Kasumi-1 (cell line): Measurements from ENCODE around the gene HTR2C.
"Not testable (repeated sequence)": the region's sequence is repeated elsewhere in the genome, so short reads cannot be mapped to it uniquely, and the experiment has no call there.

Source experiments
- DNase-seq, 2 experiments: peaks; one replicate each; lab custom pipeline; 2025; lab: John Stamatoyannopoulos, UW

The HTR2C gene

DNA sequence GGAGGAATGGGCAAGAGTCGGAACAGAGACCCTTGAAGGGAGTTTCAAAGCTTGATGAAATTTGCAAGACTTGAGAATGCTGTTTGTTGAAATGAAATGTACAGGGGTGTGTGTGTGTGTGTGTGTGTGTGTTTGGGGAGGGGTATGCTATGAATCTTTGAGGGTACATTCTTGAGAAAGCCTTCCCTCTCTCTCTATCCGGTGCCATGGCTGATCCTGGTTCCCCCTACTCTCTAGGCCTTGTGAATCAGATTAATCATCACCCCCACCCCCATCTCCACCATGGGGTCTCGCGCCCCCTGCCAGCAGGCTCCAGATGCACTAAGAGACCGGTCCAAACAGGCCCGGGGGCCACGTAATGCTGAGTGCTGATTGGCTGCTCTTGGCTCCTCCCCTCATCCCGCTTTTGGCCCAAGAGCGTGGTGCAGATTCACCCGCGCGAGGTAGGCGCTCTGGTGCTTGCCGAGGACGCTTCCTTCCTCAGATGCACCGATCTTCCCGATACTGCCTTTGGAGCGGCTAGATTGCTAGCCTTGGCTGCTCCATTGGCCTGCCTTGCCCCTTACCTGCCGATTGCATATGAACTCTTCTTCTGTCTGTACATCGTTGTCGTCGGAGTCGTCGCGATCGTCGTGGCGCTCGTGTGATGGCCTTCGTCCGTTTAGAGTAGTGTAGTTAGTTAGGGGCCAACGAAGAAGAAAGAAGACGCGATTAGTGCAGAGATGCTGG lies at the start of gene HTR2C:
Gene HTR2C (plus strand): TSS at position 441 of the 729 bp plus-strand sequence. CDS start 142,851 bp downstream, outside the sequence.
- no peak for DNase-seq

DNA sequence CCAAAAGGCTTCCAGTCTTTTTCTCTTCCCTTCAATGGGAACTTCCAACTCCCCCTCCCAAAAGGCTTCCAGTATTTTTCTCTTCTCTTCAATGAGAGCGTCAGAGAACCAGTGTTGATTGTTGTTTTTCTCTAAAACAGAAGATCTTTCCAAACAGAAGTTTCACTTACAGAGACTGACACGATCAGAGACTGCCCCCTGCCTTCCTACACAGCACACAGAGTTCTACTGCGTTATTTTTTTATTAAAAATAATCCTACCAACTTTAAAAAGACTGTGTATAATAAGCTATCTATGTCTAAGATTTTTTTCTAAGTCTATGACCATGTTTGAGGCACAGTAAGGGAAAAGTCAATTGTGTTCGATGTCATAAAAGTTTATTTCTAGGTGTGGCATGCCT lies 3.5 kb upstream of the HTR2C start:
- DNase-seq: no peak

DNA sequence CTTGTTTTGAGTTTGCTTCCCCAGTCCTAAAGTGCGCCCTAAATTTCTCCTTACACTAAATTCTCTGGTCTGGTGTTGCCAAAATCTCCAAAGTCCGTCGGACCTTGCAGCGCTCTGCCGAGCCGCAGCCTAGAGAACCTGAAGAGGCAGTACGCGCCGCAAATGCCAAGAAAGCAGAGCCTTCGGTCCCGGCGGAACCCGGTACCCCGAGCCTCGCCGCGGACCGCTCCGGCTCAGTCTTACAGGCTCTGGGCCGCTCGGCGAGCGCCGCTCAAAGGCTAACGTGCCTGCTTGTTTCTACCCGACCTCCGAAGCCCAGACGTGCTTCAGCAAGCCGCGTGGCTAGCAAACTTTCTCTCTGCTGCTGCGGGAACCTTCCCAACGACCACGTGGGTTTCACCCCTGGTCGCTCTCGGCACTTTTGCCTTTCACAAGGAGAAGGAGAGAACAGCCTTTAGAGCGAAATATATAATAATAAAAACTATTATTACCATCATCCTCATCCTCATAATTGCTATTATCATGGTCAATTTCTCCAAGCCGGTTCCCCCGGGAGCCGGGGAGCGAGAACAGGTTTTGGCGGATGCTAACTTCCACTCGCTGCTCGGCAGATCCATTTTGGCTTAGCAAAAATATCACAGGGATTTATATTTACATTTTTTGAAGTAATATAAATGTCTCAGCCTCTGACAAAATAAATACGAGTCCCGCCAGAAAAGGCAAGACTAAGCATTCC lies 2.2 kb upstream of the HTR2C start:
- DNase-seq: no peak

DNA sequence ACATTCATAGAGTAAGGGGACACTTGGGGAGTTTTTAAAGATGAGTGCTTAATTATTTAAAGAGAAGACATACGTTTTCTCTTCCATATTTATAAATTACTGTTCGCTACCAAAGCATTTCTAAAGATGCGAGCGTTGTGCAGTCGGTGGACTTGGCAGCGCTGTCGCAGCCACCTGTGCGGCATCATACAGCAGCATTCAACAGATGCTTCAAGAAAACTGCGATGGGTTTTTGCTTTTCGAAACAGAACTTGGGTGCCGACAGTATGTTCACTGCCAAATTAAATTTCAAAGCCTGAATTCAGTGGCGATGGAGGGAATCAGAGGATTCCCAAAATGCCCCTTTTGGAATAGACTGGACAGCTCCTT lies 1.6 kb upstream of the HTR2C start:
- no peak for DNase-seq

DNA sequence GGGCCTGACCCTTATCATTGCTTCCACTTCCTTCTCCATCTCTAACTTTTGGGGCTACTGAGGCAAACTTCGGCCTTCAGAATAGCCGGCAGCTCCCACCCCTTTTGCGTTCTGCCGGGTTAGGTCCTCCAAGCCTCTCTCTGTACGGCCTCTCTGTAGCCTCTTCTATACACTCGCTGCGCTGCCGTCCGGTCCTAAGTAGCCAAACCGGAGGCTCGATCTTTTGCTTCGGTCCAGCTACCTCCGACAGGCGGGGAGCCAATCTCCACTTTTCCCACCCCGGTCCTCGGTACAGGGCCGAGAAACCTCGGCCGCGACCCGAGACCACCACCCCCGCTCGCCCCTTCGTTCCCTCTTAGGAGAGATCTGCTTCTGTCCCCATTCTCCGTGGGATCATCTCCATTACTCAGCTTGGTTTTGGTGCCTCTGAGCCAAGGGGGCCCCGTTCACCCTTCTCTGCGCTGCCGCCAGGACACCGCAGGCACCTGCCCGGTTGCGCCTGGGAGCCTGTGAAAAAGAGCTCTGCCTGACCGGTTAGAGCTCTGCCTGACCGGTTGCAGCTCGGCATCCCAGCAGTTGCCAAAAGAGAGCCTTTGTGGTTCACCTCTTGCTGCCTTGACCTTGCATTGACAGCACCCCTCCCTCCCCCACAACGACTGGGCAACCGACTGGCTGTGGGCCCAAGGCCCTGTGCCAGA lies 1.0 kb upstream of the HTR2C start:
- DNase-seq: no peak

DNA sequence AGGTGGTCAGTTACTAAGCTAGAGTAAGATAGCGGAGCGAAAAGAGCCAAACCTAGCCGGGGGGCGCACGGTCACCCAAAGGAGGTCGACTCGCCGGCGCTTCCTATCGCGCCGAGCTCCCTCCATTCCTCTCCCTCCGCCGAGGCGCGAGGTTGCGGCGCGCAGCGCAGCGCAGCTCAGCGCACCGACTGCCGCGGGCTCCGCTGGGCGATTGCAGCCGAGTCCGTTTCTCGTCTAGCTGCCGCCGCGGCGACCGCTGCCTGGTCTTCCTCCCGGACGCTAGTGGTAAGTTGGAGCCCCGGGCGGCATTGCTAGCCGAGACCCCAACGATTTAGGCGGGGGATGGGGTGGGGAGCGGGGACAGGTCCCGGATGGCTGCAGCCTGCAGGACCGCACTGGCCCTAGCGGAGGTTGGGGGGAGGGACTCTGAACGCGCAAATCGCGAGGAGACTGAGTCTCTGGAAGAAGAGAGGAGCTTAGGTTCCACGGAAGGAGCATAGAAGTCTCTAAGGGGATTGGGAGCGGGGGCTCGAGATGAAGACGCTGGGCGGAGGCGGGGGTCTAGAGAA lies 573 bp downstream of the HTR2C start:
- DNase-seq: no peak

DNA sequence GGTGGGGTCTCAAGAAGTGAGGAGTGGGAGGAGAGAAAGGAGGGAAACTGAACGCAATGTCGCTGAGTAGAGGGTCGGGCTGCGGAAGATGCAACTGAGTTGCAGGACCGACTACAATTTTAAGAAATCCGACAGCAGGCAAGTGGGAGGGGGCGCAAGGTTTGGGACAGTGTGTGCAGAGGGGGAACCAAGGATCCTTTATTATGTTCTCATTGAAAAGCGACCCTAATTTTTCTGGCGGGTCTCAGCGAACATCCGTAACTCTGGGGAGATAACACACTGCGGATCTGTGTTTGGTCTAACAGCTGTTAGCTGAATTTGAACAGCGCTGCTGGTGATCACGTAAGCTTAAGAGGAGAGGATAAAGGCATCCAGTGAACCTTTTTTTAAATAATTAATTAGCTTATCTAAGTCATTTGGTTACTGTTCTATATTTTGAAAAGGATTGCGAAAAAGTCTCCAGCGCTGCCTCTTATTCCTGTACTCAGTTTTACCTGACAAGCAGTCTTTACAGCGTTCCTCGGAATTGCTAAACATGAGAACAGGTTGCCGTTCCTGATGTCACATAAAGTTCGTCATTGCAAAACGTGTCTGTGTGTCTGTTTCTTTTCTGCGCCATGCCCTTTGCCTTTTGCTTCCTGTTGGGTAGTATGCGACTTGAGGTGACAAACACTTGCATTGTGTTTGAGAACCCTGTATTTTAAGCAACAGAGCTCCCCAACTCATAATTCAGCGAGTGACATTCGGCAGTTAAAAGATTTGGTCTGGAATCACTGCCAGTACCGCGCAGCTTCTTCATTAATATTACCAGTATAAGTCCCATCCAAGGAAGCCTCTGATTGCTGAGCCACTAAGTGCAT lies 1.3 kb downstream of the HTR2C start:
- no peak for DNase-seq

DNA sequence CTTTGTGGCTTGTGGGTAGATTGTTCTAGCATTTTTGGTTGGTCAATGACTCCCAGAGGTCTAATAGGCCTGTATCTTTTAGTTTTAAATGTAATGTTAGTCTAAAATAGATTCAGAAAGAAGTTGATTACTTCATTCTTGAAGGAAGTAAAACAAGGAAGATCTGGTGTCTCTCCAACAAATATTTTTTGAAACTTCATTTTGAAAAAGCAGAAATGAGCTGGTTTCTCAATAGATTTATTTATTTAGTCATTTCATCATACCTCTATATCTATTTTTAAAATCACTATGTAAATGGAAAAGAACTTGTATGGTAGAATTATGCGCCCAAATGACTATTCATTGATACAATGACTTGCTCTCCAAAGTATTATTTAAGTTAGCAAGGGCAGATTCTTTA lies 7.2 kb downstream of the HTR2C start:
- no peak for DNase-seq

DNA sequence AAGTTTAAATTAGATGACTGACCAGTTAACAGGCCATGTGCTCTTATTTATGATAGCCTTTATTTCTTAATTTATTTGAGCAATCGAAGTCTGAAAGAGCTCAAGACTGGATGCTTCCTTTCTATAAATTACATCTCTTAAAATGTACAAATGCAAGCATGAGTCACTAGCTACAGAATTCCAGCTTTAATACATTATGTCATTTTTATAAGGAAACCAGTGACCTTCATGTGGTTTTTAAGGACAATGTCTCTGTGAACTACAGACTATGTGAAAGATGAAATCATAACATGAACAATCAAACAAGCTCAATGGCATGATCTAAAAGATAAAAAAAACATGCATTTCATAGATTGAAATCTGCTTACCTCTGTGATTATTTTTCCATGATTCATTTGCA lies 15.4 kb downstream of the HTR2C start:
- DNase-seq: no peak

DNA sequence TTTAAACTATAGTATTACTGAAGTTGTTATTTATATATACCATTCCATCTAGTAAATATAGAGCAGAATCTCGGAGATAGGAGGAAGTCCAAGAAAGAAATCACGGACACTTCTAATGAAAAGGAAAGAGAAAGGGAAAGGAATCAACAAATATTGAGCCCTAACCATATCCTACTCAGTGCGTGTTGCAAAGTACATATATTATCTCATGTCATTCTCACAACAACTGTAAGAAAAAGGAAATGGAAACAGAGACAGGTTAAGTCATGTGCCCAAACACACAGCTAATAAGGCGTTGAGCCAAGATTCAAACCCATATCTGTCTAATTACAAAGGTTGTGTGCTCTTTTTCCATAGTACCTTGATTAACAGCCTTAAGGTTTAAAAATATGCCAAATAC lies 16.0 kb downstream of the HTR2C start:
- DNase-seq: no peak

DNA sequence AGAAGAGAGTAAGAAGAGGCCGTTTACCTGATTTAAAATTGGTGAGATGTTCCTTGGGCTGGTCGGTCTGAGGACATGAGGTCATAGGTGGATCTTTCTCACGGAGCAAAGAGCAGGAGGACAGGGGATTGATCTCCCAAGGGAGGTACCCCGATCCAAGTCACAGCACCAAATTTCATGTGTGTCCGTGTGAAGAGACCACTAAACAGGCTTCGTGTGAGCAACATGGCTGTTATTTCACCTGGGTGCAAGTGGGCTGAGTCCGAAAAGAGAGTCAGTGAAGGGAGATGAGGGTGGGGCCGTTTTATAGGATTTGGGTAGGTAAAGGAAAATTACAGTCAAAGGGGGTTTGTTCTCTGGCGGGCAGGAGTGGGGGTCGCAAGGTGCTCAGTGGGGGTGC lies 22.7 kb downstream of the HTR2C start:
- DNase-seq: not testable (repeated sequence)

DNA sequence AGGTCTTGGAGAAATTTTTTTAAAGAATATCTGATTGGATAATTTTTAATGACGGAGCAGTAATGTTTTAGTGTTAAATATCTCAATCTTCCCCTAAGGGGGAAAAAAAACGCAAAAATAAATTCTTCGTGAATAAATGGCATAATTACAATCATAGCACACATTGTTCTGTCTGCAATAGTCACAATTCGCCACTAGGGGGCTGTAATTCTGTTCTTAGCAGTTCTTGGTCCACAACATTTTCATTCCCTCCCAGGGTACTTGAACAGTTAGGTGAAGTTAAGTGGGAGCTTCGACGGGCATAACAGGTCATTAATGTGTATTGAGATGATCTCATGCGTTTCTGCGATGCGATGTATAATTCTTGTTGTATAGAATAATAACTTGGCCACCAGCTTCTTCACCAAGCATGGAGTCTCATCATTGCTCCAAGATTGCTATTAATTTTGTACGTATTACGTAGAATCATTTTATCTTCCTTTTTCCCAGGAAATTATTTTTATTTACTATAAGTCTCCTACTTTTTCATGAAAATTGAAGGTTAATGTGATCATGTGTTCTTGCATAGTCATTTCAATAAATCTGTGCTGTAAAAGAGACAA lies 27.2 kb downstream of the HTR2C start:
- DNase-seq: peak; percentile 28 to 34

DNA sequence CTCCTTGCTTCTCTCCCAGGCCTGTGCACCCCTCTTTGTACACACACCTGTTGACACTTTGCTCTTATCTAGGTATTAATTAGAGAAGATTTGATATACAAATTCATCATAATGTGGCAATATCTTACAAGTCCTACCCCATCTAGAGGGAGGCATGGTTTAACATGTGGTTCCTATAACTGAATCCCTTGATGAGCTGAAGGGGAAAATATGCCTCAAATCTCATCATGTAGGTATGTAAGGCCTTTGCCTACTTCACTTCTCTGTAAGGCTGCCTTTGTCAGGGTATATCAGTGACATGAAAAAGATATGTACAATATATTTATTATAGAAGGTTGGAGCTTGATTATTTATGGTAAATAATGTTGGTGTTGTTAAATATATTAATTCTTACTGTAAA lies 31.9 kb downstream of the HTR2C start:
- DNase-seq: no peak

DNA sequence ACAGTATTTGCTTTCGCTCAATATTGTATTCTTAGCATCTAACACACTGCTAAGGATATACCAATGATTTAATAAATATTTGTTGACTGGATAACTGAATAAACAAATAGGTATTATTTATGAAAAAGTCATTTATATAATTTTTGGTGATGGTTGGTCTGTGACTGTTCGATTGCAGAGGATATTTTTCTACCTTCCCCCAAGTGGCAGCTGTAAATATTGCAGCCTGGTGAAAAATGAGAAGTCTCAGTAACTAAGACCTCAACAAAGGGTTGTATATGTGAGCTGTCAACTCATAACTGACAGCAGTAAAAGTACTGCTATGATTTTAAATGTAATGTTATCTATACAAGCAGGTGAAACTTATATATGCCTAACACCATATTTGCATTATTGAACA lies 36.0 kb downstream of the HTR2C start:
- peak; percentile 17 to 31 for DNase-seq

DNA sequence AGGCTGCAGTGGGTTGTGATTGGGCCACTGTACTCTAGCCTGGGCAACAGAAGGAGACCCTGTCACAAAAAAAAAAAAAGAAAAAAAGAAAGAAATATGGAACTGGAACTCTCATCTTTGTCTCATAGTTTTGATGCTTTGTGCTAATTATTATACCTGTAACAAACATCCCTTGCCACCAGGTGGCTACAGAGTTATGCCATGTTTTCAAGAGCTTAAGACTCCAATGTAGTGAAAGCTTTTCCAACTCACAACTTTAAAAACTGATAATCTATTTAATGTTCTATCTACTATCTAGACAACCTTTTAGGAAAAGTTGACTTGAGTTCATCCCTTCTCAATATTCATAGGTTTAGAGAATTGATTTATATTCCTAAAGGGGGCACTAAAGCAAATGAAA lies 42.4 kb downstream of the HTR2C start:
- DNase-seq: peak; percentile 2 to 18

DNA sequence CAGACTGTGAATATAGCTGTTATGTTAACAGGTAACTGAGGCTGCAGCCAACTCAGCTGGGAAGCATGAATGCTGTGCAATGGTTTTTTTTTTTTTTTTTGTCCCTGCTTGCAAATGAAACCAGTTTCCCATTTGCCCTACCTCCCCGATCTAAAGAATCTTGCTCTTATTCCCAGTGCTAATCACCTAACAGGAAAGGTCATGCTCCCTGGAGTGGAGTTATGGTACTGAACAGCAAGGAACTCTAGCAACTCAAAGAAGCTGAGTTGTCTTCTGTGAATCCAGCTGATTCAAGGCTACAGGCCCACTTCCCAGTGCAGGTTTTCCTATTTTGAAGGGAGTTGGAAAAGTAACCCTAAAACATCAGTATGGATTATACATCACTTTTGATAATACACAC lies 52.1 kb downstream of the HTR2C start:
- DNase-seq: no peak

DNA sequence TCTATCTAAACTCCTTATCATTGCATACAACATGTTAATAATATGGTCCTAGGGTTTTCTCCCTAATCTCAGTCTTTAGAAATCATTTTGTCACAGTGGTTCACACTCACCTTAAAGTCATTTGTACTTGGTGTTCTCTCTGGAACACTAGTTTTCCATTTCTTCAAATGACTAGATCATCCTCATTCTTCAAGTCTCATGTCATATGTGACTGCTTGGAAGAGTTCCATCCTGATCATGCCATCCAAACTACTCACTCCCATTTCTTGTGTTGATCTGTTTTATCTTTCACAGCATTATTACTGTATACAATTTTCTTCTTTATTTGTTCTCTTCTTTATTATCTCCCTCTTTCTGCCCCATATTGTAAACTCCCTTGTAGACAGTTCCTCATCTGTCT lies 66.5 kb downstream of the HTR2C start:
- no peak for DNase-seq

DNA sequence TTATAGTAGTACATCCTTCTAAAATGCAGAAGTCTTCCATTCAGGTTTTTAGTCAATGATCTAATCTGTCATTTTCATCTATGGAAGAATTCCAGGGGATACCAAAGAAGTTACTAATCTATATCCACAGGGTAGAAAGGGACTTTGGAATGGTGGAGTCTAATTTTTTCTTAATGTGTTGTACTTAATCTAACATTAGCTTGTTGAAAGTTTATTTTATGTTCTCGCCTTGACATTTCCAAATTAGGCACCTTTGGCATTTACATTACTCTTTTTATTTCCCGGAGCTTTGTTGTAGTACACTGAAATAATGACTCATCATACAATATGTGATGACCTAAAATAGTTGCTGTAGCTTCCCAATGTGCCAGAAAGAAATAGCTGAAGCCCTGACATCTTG lies 91.5 kb downstream of the HTR2C start:
- DNase-seq: no peak

DNA sequence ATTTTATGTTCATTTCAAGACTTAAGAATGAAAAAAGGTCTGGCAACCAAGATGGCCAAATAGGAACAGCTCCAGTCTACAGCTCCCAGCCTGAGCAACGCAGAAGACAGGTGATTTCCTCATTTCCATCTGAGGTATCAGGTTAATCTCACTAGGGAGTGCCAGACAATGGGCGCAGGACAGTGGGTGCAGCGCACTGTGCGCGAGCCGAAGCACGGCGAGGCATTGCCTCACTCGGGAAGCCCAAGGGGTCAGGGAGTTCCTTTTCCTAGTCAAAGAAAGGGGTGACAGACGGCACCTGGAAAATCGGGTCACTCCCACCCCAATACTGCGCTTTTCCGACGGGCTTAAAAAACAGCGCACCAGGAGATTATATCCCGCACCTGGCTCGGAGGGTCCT lies 116.6 kb downstream of the HTR2C start:
- DNase-seq: not testable (repeated sequence)

DNA sequence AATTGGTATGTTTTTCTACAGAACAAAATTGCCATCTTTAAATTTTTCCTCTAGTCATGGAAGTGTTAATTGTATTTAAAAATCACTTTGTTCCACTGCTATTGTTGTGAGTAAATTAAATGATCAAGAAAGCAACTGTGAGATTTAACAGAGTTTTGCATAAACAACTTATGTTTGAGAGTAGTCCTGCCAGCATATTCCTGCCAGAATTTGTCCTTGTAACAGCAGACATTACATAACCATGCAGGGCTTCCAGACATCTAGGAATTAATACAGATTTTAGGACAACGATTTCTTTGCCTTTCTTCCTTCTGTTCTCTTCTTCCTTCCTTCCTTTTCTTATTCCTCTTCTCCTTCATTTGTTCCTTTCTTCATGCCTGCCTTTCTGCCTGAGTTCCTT lies 125.5 kb downstream of the HTR2C start:
- DNase-seq: no peak

DNA sequence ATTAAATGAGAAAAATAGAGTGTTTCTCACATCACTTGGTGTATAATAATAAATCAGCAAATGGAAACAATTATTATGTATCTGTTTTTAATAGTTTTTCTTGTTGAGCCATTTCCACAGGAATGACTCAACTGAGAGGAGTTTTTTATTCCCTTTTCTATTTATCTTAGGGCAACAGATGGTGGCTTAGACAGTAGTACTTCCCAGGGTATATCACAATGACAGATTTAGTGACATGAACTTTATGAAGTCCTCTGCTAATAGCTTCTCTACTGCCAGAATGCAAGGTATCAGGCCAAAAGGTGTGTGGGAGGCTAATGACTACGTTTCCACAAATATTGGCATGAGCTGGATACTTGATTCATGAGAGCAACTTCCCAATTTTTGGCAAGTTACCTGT lies 126.7 kb downstream of the HTR2C start:
- DNase-seq: no peak
